GM18951 (cell line): ENCODE results near the gene USP22.
"Not testable (repeated sequence)": the region's sequence is repeated elsewhere in the genome, so short reads cannot be mapped to it uniquely, and the experiment has no call there.

Experiments used
- POLR2A ChIP-seq: IDR thresholded peaks from 4 replicates; pipeline ENCODE4 v1.6.1; 2011; ENCODE audit warnings: mild to moderate bottlenecking; ENCODE audit not compliant: insufficient read length, insufficient read depth; ENCODE audit errors: extremely low read depth
- in situ Hi-C: fragments of 300-500 bp; cut with MboI; formaldehyde crosslinking; loops from one replicate; pipeline ENCODE4 v1.12.0; 2022; ENCODE audit warnings: low sequenced_read_pairs, mixed read lengths, inconsistent platforms; ENCODE audit not compliant: unreplicated experiment

Gene USP22

DNA sequence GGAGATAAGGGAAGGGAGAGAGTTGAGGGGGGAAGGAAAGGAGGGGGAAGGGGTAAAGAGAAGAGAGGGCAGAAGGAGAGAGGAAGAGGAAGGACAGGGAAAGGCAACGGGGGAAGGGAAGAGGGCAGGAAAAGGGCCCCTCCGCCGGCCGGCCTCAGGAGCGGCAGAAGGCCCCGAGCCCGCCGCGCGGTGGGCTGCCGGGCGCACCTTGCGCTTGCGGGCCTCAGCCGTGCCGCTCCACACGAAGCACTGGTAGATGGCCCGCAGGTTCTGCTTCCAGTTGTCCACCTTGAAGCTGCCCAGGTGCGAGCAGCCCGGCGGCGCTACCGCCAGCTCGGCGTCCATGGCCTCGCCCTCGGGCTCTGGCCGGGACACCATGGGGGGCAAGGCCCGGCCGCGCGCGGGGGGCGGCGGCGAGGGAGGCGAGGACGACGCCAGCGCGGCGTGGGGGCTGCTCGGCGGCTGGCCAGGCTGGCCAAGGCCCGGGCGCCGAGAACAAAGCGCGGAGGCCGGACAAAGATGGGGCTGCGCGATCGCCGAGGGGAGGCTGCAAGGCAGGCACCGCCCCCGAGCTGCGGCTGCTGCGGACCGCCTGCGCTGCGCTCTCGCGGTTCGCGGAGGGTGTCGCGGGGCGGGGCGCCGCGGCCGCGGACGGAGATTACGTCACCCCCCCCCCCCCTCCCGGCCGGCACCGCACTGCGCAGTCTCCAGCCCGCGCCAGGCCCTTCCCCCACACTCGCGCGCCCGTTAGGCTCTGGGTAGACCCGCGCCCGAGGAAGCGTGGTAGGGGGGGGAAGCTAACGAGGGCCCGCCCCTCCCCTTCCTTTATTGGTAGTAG, at the start of gene USP22:
USP22 (minus strand) TSS at position 554 of the 838 bp plus-strand sequence; CDS start at position 378, 176 bp downstream.
- in situ Hi-C loops: no loop called here
- TF ChIP-seq POLR2A: peak; percentile 86

DNA sequence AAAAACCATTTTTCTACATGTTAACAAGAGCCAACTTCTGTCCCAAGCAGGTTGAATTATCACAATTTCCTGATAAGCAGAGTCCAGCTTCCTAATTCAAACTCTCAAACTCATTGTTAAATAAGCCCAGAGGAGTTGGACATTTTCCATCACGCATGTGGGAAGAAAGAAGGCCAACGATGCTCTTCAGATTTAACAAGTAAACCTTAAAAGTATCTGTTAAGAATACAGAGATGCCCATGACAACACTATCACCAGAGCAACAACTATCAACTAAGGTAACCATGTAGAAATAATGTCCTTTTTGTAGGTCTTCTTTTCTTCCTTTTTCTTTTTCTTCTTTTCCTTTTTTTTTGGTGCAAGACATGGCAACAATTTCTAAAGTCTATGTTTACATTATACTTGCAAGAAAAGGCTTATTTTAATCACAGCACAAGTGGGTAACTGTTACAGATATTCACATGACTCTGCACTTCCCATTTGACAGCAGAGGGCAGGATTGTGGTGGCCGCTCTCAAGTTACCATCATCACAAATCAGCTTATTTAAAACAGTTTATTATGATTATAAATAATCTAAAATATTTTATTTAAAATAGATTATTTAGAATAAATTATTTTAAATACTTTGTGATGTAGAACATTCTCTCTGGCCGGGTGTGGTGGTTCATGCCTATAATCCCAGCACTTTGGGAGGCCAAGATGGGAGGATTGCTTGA, 48.2 kb upstream of the USP22 start:
- in situ Hi-C loops: no loop called here
- no peak for TF ChIP-seq POLR2A

DNA sequence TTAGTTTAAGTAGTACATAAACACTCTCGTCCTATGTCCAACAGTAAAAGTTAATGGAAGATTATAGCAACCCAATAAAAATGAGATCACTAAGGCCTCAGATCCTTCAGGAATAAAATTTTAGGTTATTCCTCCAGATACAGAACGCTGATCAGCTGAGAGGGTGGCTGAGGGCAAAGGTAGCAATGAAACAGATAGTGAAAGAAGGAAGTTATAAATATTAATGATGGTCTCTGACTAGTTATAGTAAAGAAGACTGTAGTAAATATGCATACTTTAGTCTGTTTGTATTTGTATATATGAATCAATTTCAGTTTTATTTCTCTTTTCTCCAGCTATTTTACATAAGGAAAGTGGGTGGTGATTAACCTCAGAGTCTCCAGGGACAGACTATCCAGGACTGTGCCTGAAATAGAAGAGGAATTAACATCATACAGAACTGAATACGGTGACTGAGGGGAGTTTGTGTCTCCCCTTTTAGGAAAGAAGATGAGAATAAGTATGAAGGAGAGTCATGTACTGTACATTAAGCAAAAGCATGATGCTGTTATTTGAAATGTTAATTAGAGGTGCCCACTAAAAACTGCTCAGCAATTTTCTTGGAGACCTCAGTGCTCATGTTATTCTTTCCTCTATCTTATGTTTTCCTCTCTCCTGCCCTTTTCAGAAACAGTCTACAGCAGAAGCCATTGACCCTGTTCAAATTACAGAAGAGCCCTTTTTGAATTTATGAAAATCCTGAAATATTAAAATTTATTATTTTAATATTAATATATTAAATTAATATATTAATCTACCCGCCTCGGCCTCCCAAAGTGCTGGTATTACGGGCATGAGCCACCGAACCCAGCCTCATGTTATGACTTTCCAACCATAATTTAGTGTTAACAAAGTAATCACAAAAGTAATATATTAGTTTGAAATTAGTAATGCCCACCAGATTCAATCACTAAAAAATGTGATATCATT, 47.4 kb upstream of the USP22 start:
- no peak for TF ChIP-seq POLR2A
- in situ Hi-C loops: no loop called here

GRCh38 chr17:21089145-21089544, 46.3 kb upstream of the USP22 start:
- no peak for TF ChIP-seq POLR2A
- in situ Hi-C loops: no loop called here

DNA sequence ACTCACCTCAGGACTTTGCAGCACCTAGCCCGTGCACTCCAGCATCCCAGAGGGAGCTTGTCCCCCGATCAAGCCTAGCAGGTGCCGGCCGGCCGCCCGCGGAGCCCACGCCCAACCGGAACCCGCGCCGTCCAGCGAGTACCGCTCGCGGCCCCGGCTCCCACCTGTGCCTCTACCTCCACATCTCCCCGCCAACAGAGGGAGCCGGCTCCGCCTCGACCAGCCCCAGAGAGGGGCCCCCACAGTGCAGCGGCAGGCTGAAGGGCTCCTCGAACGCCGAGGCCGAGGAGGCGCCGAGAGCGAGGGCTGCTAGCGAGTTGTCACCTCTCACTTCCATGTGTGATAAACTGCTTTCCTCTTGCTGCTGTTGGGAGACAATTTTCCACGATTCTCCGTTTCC, 42.9 kb upstream of the USP22 start:
- in situ Hi-C loops: no loop called here
- no peak for TF ChIP-seq POLR2A

DNA sequence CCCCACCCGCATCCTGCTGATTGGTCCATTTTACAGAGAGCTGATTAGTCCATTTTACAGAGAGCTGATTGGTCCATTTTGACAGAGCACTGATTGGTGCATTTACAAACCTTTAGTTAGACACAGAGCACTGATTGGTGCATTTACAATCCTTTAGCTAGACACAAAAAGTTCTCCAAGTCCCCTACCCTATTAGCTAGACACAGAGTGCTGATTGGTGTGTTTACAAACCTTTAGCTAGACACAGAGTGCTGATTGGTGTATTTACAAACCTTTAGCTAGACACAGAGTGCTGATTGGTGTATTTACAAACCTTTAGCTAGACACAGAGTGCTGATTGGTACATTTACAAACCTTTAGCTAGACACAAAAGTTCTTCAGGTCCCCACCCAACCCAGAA, 42.5 kb upstream of the USP22 start:
- in situ Hi-C loops: not testable (repeated sequence)

- in situ Hi-C loops: no loop called here
- no peak for TF ChIP-seq POLR2A
Measured at GRCh38 chr17:21082001-21082436, 39.2 kb upstream of the USP22 start.

DNA sequence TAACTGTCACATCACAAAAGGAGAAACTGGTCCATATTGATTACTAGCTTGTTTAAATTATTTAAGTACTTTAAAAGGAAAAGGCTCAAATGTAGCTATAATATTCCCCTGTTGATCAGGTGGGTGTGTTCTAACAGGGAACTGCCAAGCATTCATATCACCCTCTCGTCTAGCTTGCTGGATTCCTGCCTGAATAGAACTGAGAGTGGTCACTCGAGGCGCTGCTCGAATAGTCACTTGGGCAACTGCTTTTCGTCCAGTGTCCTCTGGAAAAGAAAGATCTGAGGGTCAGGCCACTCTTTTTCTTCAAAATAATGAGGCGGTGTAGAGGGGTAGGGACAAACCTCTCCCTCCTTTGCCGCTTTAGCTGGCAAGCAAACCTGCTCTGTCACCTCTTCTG, 36.4 kb upstream of the USP22 start:
- in situ Hi-C loops: no loop called here
- no peak for TF ChIP-seq POLR2A

GRCh38 chr17:21078016-21078780, 35.4 kb upstream of the USP22 start:
- in situ Hi-C loops: no loop called here
- TF ChIP-seq POLR2A: no peak

DNA sequence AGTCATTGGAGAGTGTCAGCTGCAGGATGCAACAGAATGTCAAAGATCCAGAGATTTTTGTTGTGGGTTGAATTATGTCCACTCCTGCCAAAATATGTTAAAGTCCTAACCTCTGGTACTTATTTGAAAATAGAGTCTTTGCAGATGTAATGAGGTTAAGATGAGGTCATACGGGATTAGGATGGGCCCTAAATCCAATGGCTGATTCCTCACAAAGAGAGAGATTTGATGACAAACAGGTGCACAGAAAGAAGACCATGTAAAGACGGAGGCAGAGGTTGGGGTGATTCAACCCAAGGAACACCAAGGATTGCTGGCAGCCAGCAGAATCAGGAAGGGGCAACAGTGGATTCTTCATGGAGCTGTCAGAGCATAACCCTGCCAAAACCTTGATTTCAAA, 34.5 kb upstream of the USP22 start:
- in situ Hi-C loops: no loop called here
- TF ChIP-seq POLR2A: no peak

DNA sequence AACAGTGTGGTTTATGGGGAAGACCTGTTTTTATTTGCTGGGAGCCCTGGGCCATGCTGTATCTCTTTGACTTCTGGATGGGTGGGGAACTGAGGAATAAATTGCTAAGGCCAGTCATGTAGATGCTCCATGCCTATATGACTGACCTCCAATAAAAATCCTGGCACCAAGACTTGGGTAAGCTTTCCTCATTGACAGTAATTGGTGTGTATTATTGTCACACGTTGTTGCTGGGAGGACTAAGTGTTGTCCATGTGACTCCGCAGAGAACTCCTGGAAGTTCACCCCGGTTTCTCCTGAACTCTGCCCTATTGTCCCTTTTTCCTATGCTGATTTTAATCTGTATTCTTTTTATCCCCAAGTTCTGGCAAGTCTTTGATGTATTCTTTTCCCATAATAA, 33.4 kb upstream of the USP22 start:
- no peak for TF ChIP-seq POLR2A
- in situ Hi-C loops: no loop called here

- no peak for TF ChIP-seq POLR2A
- in situ Hi-C loops: no loop called here
Measured at GRCh38 chr17:21075739-21076085, 32.9 kb upstream of the USP22 start.
